Transverse colon (tissue), 4 donors: ENCODE data around the gene GPR89A.
"Not testable (repeated sequence)": the region's sequence is repeated elsewhere in the genome, so short reads cannot be mapped to it uniquely, and the experiment has no call there.

Experiments used
- EP300 ChIP-seq: sonication (generic); formaldehyde crosslinking; IDR thresholded peaks from one replicate; pipeline ENCODE4 v1.6.1; 2017; ENCODE audit warnings: antibody characterized with exemption, low read depth
- POLR2A ChIP-seq: fragments of 450-650 bp; IDR thresholded peaks from one replicate; pipeline ENCODE4 v1.6.1; 2016; ENCODE audit warnings: antibody characterized with exemption, mild to moderate bottlenecking, moderate library complexity
- POLR2AphosphoS5 ChIP-seq, 3 donors: sonication (generic); formaldehyde crosslinking; IDR thresholded peaks; one replicate each; pipeline ENCODE4 v1.6.1; 2016; ENCODE audit warnings: antibody characterized with exemption in 3 of 3
- TF ChIP-seq, protein P1 (sequence below), 5 experiments: fragments of 200-600 bp in 3 of 5; fragments of 450-650 bp in 2 of 5; sonication (generic) in 3 of 5; IDR thresholded peaks; 1 replicate in 2 of 5; 2 replicates in 3 of 5; pipeline ENCODE4 v1.5.1; 2016 to 2017; ENCODE audit warnings: antibody characterized with exemption in 5 of 5, inconsistent platforms in 3 of 5, mild to moderate bottlenecking in 2 of 5, moderate library complexity in 1 of 5

DNA sequence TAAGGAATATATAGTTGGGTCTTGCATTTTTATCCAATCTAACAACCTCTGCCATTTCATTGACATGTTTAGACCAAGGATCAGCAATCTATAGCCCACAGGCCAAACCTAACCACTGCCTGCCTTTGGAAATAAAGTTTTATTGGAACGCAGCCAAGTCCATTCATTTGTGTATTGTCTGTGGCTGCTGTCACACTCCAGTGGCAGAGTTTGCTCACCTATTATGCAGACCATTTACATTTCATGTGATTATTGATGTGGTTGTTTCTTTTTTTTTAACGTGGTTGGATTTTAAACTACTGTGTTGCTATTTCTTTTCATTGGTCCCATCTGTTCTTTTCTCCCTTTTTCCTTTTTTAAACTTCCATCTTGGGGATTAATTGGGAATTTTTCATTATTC, 54.7 kb downstream of the GPR89A start:
- TF ChIP-seq, protein P1, sequence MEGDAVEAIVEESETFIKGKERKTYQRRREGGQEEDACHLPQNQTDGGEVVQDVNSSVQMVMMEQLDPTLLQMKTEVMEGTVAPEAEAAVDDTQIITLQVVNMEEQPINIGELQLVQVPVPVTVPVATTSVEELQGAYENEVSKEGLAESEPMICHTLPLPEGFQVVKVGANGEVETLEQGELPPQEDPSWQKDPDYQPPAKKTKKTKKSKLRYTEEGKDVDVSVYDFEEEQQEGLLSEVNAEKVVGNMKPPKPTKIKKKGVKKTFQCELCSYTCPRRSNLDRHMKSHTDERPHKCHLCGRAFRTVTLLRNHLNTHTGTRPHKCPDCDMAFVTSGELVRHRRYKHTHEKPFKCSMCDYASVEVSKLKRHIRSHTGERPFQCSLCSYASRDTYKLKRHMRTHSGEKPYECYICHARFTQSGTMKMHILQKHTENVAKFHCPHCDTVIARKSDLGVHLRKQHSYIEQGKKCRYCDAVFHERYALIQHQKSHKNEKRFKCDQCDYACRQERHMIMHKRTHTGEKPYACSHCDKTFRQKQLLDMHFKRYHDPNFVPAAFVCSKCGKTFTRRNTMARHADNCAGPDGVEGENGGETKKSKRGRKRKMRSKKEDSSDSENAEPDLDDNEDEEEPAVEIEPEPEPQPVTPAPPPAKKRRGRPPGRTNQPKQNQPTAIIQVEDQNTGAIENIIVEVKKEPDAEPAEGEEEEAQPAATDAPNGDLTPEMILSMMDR (IDR thresholded peaks at IDR 0.05), result not testable (repeated sequence)
- not testable (repeated sequence) for TF ChIP-seq POLR2A; POLR2AphosphoS5 (IDR thresholded peaks at IDR 0.05); EP300
